Activated naive CD8-positive, alpha-beta T cell treated with anti-CD3 and anti-CD28 coated beads, Interleukin-2, amount 10 ng/mL, durations not matched to agents 7 days and 5 days (primary cell): ENCODE results near the gene SPACA9. TPM values are rescaled to one million over a fixed set of nuclear protein-coding genes. Genes with fewer than 3 reads are reported as not detected.

ENCODE experiments used
- ATAC-seq: fragments of 150-1000 bp; cut with Tn5 transposase; one replicate; pipeline ENCODE4 v1.10.0; 2021; ENCODE audit warnings: low read depth, moderate library complexity
- POLR2A ChIA-PET: fragments of 350-600 bp; sonication (Branson Sonifier 250); formaldehyde crosslinking; loops from one replicate; lab custom pipeline; 2021; ENCODE audit warnings: antibody characterized with exemption; lab: Charles Lee
- DNase-seq: peaks from one replicate; pipeline ENCODE4 v3.0.0; 2021
- H3K27ac Mint-ChIP-seq: one replicate; pipeline ENCODE4 v1.8.0; 2022; ENCODE audit warnings: mild to moderate bottlenecking, mixed read lengths
- H3K27me3 Mint-ChIP-seq: one replicate; pipeline ENCODE4 v1.8.0; 2022; ENCODE audit warnings: mild to moderate bottlenecking, moderate library complexity, mixed read lengths
- H3K36me3 Mint-ChIP-seq: one replicate; pipeline ENCODE4 v1.8.0; 2021; ENCODE audit warnings: mild to moderate bottlenecking, mixed read lengths
- H3K4me1 Mint-ChIP-seq: one replicate; pipeline ENCODE4 v1.8.0; 2021; ENCODE audit warnings: mixed read lengths
- H3K4me3 Mint-ChIP-seq: one replicate; pipeline ENCODE4 v1.8.0; 2022; ENCODE audit warnings: mild to moderate bottlenecking, moderate library complexity, mixed read lengths
- H3K9me3 Mint-ChIP-seq: one replicate; pipeline ENCODE4 v1.8.0; 2021; ENCODE audit warnings: mixed read lengths
- total RNA-seq, 2 experiments: library from RNA; stranded (reverse); gene quantifications; one replicate each; pipeline ENCODE4 v1.2.3, GENCODE V29; 2021

Gene SPACA9
- total RNA-seq, 2 experiments from 2014 or later = 4.1 to 6.3 TPM

DNA sequence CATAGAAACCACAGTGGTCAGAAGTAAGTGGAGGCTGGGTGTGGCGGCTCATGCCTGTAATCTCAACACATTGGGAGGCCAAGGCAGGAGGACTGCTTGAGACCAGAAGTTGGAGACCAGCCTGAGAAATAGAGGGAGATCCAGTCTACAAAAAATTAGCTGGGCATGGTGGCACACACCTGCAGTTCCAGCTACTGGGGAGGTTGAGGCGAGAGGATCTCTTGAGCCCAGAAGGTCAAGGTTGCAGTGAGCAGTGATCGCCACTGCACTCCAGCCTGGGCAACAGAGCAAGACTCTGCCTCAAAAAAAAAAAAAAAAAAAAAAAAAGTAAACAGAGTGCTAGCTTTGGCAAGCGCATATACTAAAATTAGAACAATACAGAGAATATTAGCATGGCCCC, 25.2 kb upstream of the SPACA9 start:
- Mint-ChIP-seq H3K27ac (no peak overlapping the region), H3K4me3 (no peak overlapping the region), H3K4me1 (peaks cover 28% of the 10 kb centered on the region), H3K9me3 (no peaks in the 10 kb centered on the region), H3K27me3 (peaks cover 14% of the 10 kb centered on the region), H3K36me3 (no peaks in the 10 kb centered on the region)
- POLR2A ChIA-PET = no interaction called here
- DNase-seq (no peak), ATAC-seq (no peak)

GRCh38 chr9:132854832-132855231, 23.9 kb upstream of the SPACA9 start:
- no peak for ATAC-seq
- H3K36me3 Mint-ChIP-seq = no peaks in the 10 kb centered on the region
- H3K9me3 Mint-ChIP-seq = no peaks in the 10 kb centered on the region
- H3K4me1 Mint-ChIP-seq = peaks cover 20% of the 10 kb centered on the region
- H3K27ac Mint-ChIP-seq = peak overlapping the region; percentile 16
- DNase-seq = no peak
- peaks cover 22% of the 10 kb centered on the region for H3K27me3 Mint-ChIP-seq
- H3K4me3 Mint-ChIP-seq = no peak overlapping the region
- POLR2A ChIA-PET = no interaction called here

GRCh38 chr9:132855904-132856303, 22.8 kb upstream of the SPACA9 start:
- no peak overlapping the region for H3K4me3 Mint-ChIP-seq

DNA sequence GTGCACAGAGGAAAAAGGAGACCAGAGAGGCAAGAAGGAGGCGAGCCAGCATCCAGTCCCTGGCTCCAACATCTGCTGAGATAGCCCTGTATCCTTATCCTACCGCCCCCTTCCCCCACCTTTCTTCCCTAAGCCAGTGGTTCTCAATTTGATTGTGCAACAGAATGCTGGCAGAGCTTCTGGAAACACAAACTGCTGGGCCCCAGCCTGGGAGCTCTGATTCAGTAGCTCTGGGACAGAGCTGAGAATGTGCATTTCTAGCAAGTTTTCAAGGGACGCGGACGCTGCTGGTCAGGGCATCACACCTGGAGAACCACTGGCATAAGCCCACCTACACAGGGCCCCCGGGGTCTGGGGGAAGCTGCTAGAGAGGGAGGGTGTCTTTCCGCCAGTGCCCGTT, 21.7 kb upstream of the SPACA9 start:
- Mint-ChIP-seq H3K9me3 (no peaks in the 10 kb centered on the region), H3K4me3 (no peak overlapping the region), H3K36me3 (no peaks in the 10 kb centered on the region), H3K27ac (no peak overlapping the region), H3K27me3 (peaks cover 26% of the 10 kb centered on the region), H3K4me1 (peaks cover 7% of the 10 kb centered on the region)
- ATAC-seq = no peak
- POLR2A ChIA-PET = no interaction called here
- DNase-seq = no peak

More at GRCh38 chr9:132855904-132856303, 22.8 kb upstream of the SPACA9 start:
- no peaks in the 10 kb centered on the region for H3K36me3 Mint-ChIP-seq
- no peak for ATAC-seq
- POLR2A ChIA-PET = no interaction called here
- peaks cover 26% of the 10 kb centered on the region for H3K27me3 Mint-ChIP-seq
- H3K27ac Mint-ChIP-seq = no peak overlapping the region
- peaks cover 15% of the 10 kb centered on the region for H3K4me1 Mint-ChIP-seq
- no peak for DNase-seq
- no peaks in the 10 kb centered on the region for H3K9me3 Mint-ChIP-seq

GRCh38 chr9:132857616-132858342, 20.9 kb upstream of the SPACA9 start:
- no peak overlapping the region for H3K27ac Mint-ChIP-seq
- H3K9me3 Mint-ChIP-seq = no peaks in the 10 kb centered on the region
- H3K4me1 Mint-ChIP-seq = peaks cover 13% of the 10 kb centered on the region
- no peaks in the 10 kb centered on the region for H3K36me3 Mint-ChIP-seq
- H3K27me3 Mint-ChIP-seq = peaks cover 29% of the 10 kb centered on the region
- H3K4me3 Mint-ChIP-seq = no peak overlapping the region
- POLR2A ChIA-PET = no interaction called here
- DNase-seq (no peak), ATAC-seq (no peak)

DNA sequence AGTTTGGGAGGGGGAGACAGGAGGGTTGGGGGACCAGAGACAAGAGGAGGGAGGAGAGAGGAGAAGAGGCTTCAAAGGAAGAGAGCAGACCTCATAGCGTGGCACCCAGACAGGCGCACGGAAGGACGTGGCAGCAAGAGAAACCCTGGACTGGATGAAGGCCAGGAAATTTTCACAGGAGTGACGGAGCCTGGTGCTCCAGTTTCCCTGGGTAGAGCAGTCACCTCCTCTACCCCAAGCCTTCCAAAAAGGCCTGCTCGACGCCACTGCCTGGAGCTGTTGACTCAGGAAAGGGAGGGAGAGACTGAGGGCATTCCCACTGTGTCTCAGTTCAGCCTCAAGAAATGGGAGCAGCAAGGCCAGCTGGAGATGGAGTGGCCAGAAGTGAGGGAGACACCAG, 19.9 kb upstream of the SPACA9 start:
- POLR2A ChIA-PET = no interaction called here
- Mint-ChIP-seq H3K36me3 (no peaks in the 10 kb centered on the region), H3K4me3 (no peak overlapping the region), H3K4me1 (peaks cover 19% of the 10 kb centered on the region), H3K27ac (no peak overlapping the region), H3K27me3 (peaks cover 26% of the 10 kb centered on the region), H3K9me3 (no peaks in the 10 kb centered on the region)
- DNase-seq (no peak), ATAC-seq (no peak)

GRCh38 chr9:132861666-132862065, 17.0 kb upstream of the SPACA9 start:
- H3K27me3 Mint-ChIP-seq = peaks cover 18% of the 10 kb centered on the region
- POLR2A ChIA-PET = no interaction called here
- no peak for ATAC-seq

GRCh38 chr9:132862533-132862932, 16.2 kb upstream of the SPACA9 start:
- peaks cover 18% of the 10 kb centered on the region for H3K27me3 Mint-ChIP-seq
- peak overlapping the region; percentile 35 for H3K27ac Mint-ChIP-seq
- H3K36me3 Mint-ChIP-seq = no peaks in the 10 kb centered on the region
- peak; percentile 88 for ATAC-seq
- peak overlapping the region; percentile 8 for H3K4me3 Mint-ChIP-seq
- DNase-seq = no peak
- POLR2A ChIA-PET = interaction anchor here (1.0 kb wide), 1 partner anchor 17 kb away, joined by 3 read pairs; the partner anchor contains the start of gene SPACA9
- H3K4me1 Mint-ChIP-seq = peaks cover 21% of the 10 kb centered on the region
- no peaks in the 10 kb centered on the region for H3K9me3 Mint-ChIP-seq

More at GRCh38 chr9:132861666-132862065, 17.0 kb upstream of the SPACA9 start:
- Mint-ChIP-seq H3K4me3 (no peak overlapping the region), H3K4me1 (peaks cover 21% of the 10 kb centered on the region), H3K27ac (no peak overlapping the region), H3K36me3 (no peaks in the 10 kb centered on the region), H3K9me3 (no peaks in the 10 kb centered on the region)
- no peak for DNase-seq

GRCh38 chr9:132863096-132863495, 15.6 kb upstream of the SPACA9 start:
- Mint-ChIP-seq H3K27ac (no peak overlapping the region), H3K36me3 (no peaks in the 10 kb centered on the region), H3K9me3 (no peaks in the 10 kb centered on the region), H3K4me1 (peaks cover 21% of the 10 kb centered on the region), H3K4me3 (no peak overlapping the region), H3K27me3 (peaks cover 18% of the 10 kb centered on the region)
- DNase-seq = no peak
- no peak for ATAC-seq
- POLR2A ChIA-PET = interaction anchor here (1.0 kb wide), 1 partner anchor 16 kb away, joined by 3 read pairs; the partner anchor contains the start of gene SPACA9

GRCh38 chr9:132864277-132864676, 14.4 kb upstream of the SPACA9 start:
- POLR2A ChIA-PET = no interaction called here
- H3K27ac Mint-ChIP-seq = no peak overlapping the region
- H3K4me3 Mint-ChIP-seq = no peak overlapping the region
- H3K36me3 Mint-ChIP-seq = no peaks in the 10 kb centered on the region
- H3K27me3 Mint-ChIP-seq = peaks cover 10% of the 10 kb centered on the region
- ATAC-seq (peak; percentile 50), DNase-seq (no peak)
- no peaks in the 10 kb centered on the region for H3K9me3 Mint-ChIP-seq
- peaks cover 21% of the 10 kb centered on the region for H3K4me1 Mint-ChIP-seq

GRCh38 chr9:132864691-132865090, 14.0 kb upstream of the SPACA9 start:
- H3K36me3 Mint-ChIP-seq = no peaks in the 10 kb centered on the region
- H3K9me3 Mint-ChIP-seq = no peaks in the 10 kb centered on the region
- DNase-seq (no peak), ATAC-seq (no peak)
- peaks cover 8% of the 10 kb centered on the region for H3K27me3 Mint-ChIP-seq
- H3K27ac Mint-ChIP-seq = no peak overlapping the region
- H3K4me3 Mint-ChIP-seq = no peak overlapping the region
- H3K4me1 Mint-ChIP-seq = peaks cover 21% of the 10 kb centered on the region
- POLR2A ChIA-PET = no interaction called here

GRCh38 chr9:132866898-132867297, 11.8 kb upstream of the SPACA9 start:
- H3K27ac Mint-ChIP-seq = no peak overlapping the region
- POLR2A ChIA-PET = no interaction called here
- peaks cover 21% of the 10 kb centered on the region for H3K4me1 Mint-ChIP-seq
- H3K4me3 Mint-ChIP-seq = no peak overlapping the region
- H3K27me3 Mint-ChIP-seq = peaks cover 3% of the 10 kb centered on the region
- no peak for ATAC-seq
- H3K9me3 Mint-ChIP-seq = no peaks in the 10 kb centered on the region
- DNase-seq = no peak
- no peaks in the 10 kb centered on the region for H3K36me3 Mint-ChIP-seq

- POLR2A ChIA-PET = no interaction called here
- Mint-ChIP-seq H3K4me1 (peaks cover 7% of the 10 kb centered on the region), H3K27ac (no peak overlapping the region), H3K27me3 (no peaks in the 10 kb centered on the region), H3K9me3 (no peaks in the 10 kb centered on the region), H3K36me3 (no peaks in the 10 kb centered on the region), H3K4me3 (no peak overlapping the region)
- DNase-seq (no peak), ATAC-seq (no peak)
These were observed 9.4 kb upstream of the SPACA9 start for GRCh38 chr9:132869266-132869665.

DNA sequence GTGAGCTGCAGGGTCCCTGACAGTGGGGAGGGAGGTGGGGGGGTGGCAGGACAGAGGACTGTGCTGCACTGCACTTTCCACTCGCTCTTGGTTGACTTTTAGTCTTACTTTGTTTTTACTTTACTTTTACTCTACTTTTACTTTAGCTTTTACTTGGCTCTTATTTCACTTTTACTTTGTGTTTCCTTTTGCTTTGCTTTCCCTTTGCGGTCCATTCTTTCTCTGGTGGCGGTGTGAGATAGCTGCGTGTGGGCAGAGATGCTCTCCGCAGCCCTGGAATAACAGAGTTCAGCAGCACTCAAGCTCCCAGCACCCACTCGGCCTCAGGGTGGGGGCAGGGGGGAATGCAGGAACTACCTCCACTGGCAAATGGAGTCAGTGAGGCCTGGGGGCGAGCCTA, 5.3 kb upstream of the SPACA9 start:
- Mint-ChIP-seq H3K4me1 (peaks cover 6% of the 10 kb centered on the region), H3K36me3 (no peaks in the 10 kb centered on the region), H3K9me3 (no peaks in the 10 kb centered on the region), H3K27me3 (peaks cover 4% of the 10 kb centered on the region), H3K27ac (peak overlapping the region; percentile 48), H3K4me3 (peak overlapping the region; percentile 33)
- POLR2A ChIA-PET = interaction anchor here (0.5 kb wide), 1 partner anchor 9 kb away, joined by 3 read pairs; no protein-coding TSS in a partner anchor
- DNase-seq (no peak), ATAC-seq (no peak)
